Activated naive CD4-positive, alpha-beta T cell treated with anti-CD3 and anti-CD28 coated beads for 36 hours (primary cell): ENCODE results near the gene PATE4. TPM values are rescaled to one million over a fixed set of nuclear protein-coding genes. Genes with fewer than 3 reads are reported as not detected.

Experiments
- total RNA-seq, 2 experiments: library from RNA; stranded (reverse); gene quantifications; one replicate each; pipeline ENCODE4 v1.2.3, GENCODE V29; 2021

PATE4 gene
- total RNA-seq, 2 experiments from 2014 or later, result not detected

Other genes starting within 250 kb of the PATE4 start
- gene STT3A, start 240.5 kb upstream of the PATE4 start, total RNA-seq, result 100 to 1,000 TPM; 111 to 113 TPM
- gene CHEK1, start 208.2 kb upstream of the PATE4 start, total RNA-seq, result 100 to 1,000 TPM; 164 to 167 TPM
- gene ACRV1, start 152.5 kb upstream of the PATE4 start, total RNA-seq, result not detected
- not detected for gene PATE1, start 87.0 kb upstream of the PATE4 start, total RNA-seq
- gene PATE2, start 54.5 kb upstream of the PATE4 start, total RNA-seq, result not detected
- gene PATE3, start 45.2 kb upstream of the PATE4 start, total RNA-seq, result not detected
- 10 to 100 TPM; 10.2 to 11.7 TPM for gene HYLS1, start 54.4 kb downstream of the PATE4 start, total RNA-seq
- 10 to 100 TPM; 14.9 to 18.5 TPM for gene PUS3, start 69.9 kb downstream of the PATE4 start, total RNA-seq
- not detected for gene DDX25, start 71.2 kb downstream of the PATE4 start, total RNA-seq
- gene VSIG10L2, start 112.7 kb downstream of the PATE4 start, total RNA-seq, result not detected
- gene CDON, start 229.6 kb downstream of the PATE4 start, total RNA-seq, result 1 to 10 TPM; 2.6 to 3.5 TPM